Measurements from ENCODE around the gene VWA5B2. TPM values are rescaled to one million over a fixed set of nuclear protein-coding genes. Genes with fewer than 3 reads are reported as not detected.

The VWA5B2 gene
- total and polyA plus RNA-seq, 9 of the 15 experiments (the other 6 are each of a cell fraction or from before 2014, with no cell fraction given), result 0.04 TPM; not detected in 8

- 14% methylated on average over 3 of the region's 3 CpGs for WGBS (ENCODE audit: insufficient coverage, low coverage, missing lambda C conversion rate)
These were observed 5.4 kb upstream of the VWA5B2 start for GRCh38 chr3:184223946-184224345.

More at GRCh38 chr3:184223946-184224345, 5.4 kb upstream of the VWA5B2 start:
- Histone ChIP-seq H3K4me2 (ENCODE audit: insufficient read depth, low read length) (no peak overlapping the region), H3K27me3 (ENCODE audit: control insufficient read depth in 2 of 2, insufficient read depth in 2 of 2, low read length in 2 of 2) (peaks cover 23 to 46% of the 10 kb centered on the region in 2 experiments), H4K20me1 (replicated peaks; ENCODE audit: control insufficient read depth, insufficient read depth, low read length) (peaks cover 11% of the 10 kb centered on the region), H3K36me3 (ENCODE audit: control insufficient read depth, insufficient read depth, low read length) (no peaks in the 10 kb centered on the region), H2AFZ (ENCODE audit: low read depth, low read length) (no peak overlapping the region), H3K9me1 (ENCODE audit: control insufficient read depth, insufficient read depth, low read length) (no peaks in the 10 kb centered on the region), H3K9ac (ENCODE audit: insufficient read depth in 1 of 2, low read depth in 2 of 2, low read length in 2 of 2) (no peak overlapping the region), H3K9me3 (replicated peaks; ENCODE audit: control insufficient read depth, insufficient read depth, low read depth, low read length) (no peaks in the 10 kb centered on the region), H3K4me3 (no peak overlapping the region), H3K27ac (ENCODE audit: extremely low read depth, low read depth, low read length) (no peak overlapping the region), H3K4me1 (replicated peaks in 1 of 2; ENCODE audit: control insufficient read depth in 2 of 2, insufficient read depth in 2 of 2, low read length in 2 of 2) (peaks cover 0 to 4% of the 10 kb centered on the region in 2 experiments; a peak in 2 of 5 replicates), H3K79me2 (ENCODE audit: control insufficient read depth, insufficient read depth, low read length) (no peaks in the 10 kb centered on the region)
- BruUV-seq (replicated peaks), result no TSS peak
- intact Hi-C loops (cut with micrococcal nuclease), result no loop called here
- in situ Hi-C loops (cut with MboI), result no loop called here
- POLR2A ChIA-PET, result no interaction called here
- ATAC-seq, result no peak
- TF ChIP-seq HDAC1 (IDR thresholded peaks at IDR 0.05) (no peak), RBFOX2 (IDR thresholded peaks at IDR 0.05; ENCODE audit: low read depth, low read length) (no peak), STAT5A (IDR thresholded peaks at IDR 0.05; ENCODE audit: borderline replicate concordance, low read length) (no peak), CBFB (CRISPR knock-in tag; IDR thresholded peaks at IDR 0.05) (no peak), E2F3 (CRISPR knock-in tag; IDR thresholded peaks at IDR 0.05) (no peak), DNMT1 (IDR thresholded peaks at IDR 0.05) (no peak), MTA3 (IDR thresholded peaks at IDR 0.05; ENCODE audit: borderline replicate concordance) (no peak), ZNF507 (tag; conservative IDR thresholded peaks at IDR 0.05) (no peak), SIRT6 (IDR thresholded peaks at IDR 0.05; ENCODE audit: low read depth, low read length) (no peak), ZC3H11A (IDR thresholded peaks at IDR 0.05; ENCODE audit: low read depth, low read length) (no peak), NR2C2 (CRISPR knock-in tag; IDR thresholded peaks at IDR 0.05) (no peak), NR2C2 (tag; IDR thresholded peaks at IDR 0.05) (no peak), L3MBTL2 (IDR thresholded peaks at IDR 0.05) (no peak), SRSF7 (optimal IDR thresholded peaks at IDR 0.05; ENCODE audit: low read depth, low read length) (no peak), TAL1 (IDR thresholded peaks at IDR 0.05) (no peak), POLR2A (conservative IDR thresholded peaks at IDR 0.05) (no peak), BRCA1 (IDR thresholded peaks at IDR 0.05) (no peak), BRCA1 (CRISPR knock-in tag; IDR thresholded peaks at IDR 0.05) (no peak), FOXK2 (conservative IDR thresholded peaks at IDR 0.05 in 1 of 2, IDR thresholded peaks at IDR 0.05 in 1 of 2; ENCODE audit: low read depth in 2 of 2) (no peak)
- CTCF ChIA-PET (ENCODE audit: low intra/inter-chr PET ratio), result no interaction called here
- no peak for DNase-seq (ENCODE audit: extremely low read depth in 1 of 4, low spot score in 3 of 4)
- no peak for FAIRE-seq

All from K562 (cell line).